MV-4-11 (cell line): ENCODE measurements around the gene ATP4B.

Experiments used
- DNase-seq: peaks from one replicate; lab custom pipeline; 2025; lab: John Stamatoyannopoulos, UW

Gene ATP4B

DNA sequence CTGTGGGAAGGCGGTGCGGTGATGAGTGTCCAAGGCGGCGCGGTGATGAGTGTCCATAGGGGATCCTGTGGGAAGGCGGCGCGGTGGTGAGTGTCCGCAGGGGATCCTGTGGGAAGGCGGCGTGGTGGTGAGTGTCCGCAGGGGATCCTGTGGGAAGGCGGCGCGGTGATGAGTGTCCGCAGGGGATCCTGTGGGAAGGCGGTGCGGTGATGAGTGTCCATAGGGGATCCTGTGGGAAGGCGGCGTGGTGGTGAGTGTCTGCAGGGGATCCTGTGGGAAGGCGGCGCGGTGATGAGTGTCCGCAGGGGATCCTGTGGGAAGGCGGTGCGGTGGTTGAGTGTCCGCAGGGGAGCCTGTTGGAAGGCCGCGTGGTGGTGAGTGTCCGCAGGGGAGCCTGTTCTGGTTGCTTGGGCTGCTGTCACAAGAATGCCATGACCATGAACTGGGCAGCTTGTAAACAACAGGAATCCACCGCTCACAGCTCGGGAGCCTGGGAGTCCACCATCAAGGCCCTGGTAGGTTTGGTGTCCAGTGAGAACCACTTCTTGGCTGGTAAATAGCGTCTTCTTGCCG lies 52.0 kb downstream of the ATP4B start:
- no peak for DNase-seq

DNA sequence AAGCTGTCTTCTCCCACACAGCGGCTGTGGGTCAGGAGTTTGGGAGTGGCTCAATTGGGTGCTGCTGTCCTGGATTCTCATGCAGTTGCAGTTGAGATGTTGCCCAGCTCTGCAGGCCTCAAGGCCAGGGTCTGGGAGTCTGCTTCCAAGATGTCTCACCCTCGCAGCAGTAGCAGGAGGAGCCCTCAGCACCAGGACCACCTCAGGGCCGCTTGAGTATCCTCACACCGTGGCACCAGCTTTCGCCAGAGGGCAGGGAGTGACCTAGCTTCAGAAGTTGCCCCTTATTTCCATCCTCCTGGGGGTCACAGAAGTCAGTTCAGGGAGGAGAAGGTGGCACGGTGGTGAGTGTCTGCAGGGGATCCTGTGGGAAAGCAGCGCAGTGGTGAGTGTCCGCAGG lies 52.5 kb downstream of the ATP4B start:
- DNase-seq, result no peak

DNA sequence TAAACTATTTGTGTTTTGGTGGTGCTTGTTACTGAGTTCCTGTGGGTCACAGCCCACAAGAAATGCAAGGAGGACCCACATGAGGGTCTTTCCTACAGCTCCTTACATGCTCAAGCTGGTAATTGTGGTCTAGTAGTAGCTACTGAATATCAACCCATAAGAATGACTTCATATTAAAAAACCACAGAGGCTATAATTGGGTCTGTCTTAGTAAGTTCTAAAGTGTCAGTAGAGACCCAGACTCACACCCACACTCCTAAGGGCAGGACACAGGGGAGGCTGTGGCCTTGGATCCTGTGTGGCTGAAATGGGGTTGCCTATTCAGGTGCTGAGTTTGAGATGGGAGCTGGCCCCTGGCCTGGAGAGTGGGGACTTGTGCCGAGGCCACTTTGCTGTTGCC lies 53.8 kb downstream of the ATP4B start:
- DNase-seq, result no peak

DNA sequence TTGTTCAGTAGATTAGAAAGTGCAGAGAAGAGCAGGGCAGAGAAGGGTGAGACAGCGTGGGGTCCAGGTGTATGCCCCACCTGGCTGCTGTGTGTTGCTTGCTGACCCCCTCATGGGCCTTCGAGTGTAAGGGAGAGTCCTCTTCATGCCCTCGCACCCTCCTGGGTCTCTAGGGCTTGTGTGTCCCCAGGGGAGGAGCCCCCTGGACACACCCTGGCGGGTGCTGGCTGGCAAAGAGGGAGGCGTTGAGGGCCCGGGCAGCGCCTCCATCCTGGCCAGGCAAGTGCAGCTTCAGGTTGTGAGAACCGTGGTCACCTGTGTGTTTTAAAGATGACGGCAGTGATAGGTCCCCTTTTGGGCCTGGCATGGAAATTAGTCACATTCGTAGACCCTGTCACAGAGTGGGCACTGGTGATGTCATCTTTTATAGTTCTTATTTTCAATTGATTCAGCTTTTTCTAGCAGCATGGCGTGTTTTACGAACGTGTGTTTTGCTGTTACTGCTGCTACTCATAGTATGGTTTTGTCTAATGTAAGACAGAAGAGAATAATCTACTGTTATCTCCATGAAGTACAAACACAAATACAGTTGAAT lies 54.8 kb downstream of the ATP4B start:
- DNase-seq, result no peak

DNA sequence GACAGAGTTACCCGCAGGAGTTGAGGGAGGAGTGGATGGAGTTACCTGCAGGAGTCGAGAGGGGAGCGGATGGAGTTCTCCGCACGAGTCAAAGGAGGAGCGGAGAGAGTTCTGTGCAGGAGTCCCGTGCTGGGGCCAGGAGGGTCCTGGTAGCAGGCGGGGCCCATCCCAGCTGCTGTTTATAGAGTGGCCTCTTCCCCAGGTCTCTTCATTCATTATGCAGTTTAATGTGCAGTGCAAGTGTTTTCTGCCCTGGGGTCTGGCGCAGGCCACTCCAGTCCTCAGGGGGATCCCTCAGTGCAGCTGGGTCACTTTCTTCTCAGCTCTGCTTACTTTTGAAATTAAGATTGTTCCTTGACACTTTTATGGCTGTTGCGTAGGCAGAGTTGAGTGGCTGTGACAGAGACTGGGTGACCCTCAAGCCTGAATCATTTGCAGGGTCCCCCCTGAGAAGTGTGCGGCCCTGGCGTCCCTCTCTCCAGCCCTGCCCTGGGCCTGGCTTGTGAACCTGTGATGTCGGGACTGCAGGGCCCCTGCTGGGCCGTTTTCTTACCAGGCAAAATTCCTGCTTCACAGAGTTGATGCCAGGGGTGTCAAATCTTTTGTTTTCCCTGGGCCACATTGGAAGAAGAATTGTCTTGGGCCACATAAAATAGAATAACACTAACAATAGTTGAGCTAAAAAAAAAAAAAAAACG lies 55.6 kb downstream of the ATP4B start:
- DNase-seq, result no peak

DNA sequence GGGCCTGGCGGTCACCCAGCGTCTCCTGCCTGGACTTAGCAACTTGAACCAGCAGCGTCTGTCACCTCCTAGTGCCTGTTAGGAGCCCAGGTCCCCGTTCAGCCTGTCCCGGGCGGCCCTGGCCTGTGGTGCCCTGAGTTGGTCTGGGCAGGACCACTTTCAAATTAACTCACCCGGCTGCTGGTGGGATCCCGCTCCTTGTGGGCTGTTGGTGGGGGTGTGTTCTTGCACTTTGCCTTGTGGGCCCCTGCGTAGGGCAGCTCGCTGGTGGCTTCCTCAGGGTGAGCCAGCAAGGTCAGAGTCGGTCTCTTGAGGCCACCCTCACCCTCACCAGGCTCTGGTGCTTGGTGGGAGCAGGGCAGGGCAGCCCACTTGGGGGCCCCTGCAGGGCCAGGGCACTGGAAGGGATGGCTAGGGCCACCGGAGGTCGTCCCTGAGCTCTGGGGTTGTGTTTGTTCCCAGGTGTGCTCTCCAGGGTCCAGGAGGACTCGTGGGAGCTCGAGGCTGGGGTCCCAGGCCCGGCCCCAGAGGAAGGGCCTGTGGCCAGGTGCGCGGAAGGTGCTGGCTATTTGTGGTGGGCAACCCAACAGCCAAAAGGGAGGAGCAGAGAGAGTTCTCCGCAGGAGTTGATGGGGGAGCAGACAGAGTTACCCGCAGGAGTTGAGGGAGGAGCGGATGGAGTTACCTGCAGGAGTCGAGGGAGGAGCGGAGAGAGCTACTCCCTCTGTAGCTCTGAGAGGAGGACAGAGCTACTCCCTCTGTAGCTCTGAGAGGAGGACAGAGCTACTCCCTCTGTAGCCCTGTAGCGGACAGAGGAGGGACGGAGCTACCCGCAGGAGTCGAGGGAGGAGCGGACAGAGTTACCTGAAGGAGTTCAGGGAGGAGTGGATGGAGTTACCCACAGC lies 56.6 kb downstream of the ATP4B start:
- no peak for DNase-seq

DNA sequence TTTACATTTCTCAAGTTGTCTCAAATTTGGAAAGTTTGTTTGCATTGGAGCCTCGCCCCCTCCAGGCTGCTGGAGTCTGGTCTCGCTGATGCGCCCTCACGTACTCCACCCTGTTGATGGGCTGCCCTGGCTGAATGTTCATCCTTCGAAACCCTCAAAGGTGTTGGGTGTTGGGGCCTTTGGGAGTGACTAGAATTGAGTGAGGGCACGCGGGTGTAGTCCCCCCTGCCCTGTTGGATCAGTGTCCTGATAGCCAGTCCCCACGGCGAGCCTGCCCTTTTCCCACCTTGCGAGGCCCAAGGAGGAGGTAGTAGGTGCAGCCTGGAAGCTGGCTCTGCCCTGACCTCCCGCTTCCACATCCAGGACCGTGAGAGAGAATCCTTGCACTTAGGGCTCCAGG lies 58.6 kb downstream of the ATP4B start:
- no peak for DNase-seq
